ENCODE results near the gene CARD10.

The CARD10 gene

GRCh38 chr22:37467391-37467955 is 51.7 kb downstream of the CARD10 start:
- no peak for DNase-seq (ENCODE audit: low read depth in 2 of 2)

GRCh38 chr22:37464181-37464580 is 55.0 kb downstream of the CARD10 start:
- DNase-seq (ENCODE audit: low read depth in 2 of 2) = no peak

DNA sequence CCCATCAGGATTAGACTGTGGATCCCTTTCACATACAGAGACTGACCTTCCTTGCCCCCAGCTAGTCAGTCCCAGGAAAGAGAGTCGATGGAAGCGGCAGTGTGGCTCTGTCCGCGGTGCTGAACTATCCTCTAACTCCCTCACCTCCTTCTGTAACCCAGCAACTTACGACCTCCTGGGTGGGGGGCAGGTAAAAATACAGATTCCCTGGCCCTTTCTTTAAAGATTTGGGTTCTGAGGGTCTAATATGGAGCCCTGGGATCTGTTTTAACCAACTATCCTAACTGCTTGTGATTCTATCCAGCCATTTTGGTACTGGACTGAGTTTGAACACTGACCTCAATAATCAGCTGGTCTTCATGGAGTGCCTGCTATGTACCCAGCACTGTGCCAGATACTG is 56.2 kb downstream of the CARD10 start:
- DNase-seq (ENCODE audit: low read depth in 2 of 2) = no peak

DNA sequence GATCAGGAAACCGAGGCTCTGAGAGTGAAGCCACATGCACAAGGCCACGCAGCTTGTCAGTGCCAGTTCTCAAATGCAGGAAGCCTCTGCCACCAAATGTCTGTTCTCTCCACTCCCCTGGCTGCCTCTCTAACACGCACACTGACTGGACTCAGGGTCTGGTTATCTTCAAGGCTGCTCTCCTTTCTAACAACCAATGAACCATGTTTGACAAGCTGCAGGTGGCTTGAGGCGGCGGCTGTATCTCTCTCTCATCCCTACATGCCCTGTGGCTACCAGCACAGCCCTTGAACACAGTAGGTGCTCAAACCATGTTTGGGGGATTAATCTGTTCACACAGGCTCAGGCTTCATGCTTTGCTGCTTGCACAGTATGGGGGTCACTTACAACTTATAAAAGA is 56.8 kb downstream of the CARD10 start:
- DNase-seq (ENCODE audit: low read depth in 2 of 2) = no peak

- DNase-seq (ENCODE audit: low read depth in 2 of 2) = no peak
Observed at GRCh38 chr22:37461961-37462360, 57.3 kb downstream of the CARD10 start.

DNA sequence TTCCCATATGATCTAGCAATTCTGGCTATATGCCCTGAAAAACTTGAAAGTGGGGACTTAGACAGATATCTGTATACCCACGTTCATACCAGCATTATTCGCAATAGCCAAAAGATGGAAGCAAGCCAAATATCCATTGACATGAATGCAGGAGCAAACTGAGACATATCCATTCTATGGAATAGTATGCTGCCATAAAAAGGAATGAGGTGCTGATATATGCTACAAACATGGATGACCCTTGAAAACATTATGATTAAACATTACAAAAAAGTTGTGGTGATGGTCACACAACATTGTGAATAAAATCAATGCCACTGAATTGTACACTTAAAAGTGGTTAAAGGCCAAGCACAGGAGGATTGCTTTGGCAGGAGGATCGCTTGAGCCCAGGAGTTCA is 58.5 kb downstream of the CARD10 start:
- DNase-seq (ENCODE audit: low read depth in 2 of 2) = no peak

- DNase-seq (ENCODE audit: low read depth in 2 of 2) = no peak
Observed at GRCh38 chr22:37459206-37459605, 60.0 kb downstream of the CARD10 start.

DNA sequence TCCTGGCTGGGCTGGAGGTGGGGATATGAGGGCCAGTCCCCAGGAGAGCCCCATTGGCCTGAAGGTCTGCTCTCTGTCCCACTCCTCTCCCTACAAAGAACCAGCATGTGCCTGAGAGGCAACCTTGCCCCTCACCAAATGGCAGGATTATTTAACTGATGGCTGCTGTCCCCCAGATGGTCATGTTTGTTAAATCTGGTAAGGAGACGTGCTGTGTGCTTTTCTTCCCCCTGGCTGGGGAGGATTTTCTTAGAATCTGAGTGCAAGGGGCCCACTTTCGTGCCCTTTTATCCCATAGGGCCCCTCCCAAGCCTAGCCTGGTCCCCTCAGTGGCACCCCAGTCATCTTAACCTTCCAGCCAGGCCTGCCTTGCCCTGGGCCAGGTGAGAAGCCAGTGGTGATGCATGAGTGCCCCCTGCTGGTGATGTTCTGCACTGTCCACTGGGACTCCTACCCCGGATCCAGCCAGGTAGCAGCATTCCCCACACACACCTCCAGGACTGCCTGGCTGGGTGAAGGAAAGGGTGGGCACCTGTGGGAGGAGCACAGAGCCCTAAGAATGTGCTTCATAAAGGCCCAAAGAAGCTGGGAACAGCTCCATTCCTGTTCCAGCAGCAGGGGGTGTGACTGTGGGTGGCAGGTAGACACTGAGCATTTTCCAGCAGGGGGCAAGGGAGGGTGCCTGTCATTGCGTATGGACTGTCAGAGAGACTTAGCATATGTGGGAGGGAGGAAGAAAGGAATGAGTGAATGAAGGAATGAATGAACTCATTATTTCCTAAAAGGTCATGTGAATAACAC is 61.9 kb downstream of the CARD10 start:
- peak; percentile 58 to 65 for DNase-seq (ENCODE audit: low read depth in 2 of 2)

- no peak for DNase-seq (ENCODE audit: low read depth in 2 of 2)
Observed at GRCh38 chr22:37456346-37456745, 62.9 kb downstream of the CARD10 start.

DNA sequence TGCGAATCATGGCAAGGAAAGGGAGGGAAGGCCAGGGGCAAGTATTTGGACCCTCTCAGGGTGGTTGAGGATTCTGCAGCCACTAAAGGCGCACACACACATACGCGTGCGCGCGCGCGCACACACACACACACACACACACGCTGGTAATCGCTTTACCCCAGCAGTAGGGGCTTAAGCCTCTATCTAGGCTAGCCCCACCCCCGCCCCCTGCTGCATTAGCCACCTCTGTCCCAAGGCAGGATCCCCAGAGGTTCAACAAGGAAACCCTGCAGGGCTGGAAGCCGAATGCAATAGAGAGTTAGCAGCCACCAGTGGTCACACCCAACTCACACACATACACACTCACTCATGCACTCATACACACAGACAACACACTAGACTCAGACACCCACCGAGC is 63.3 kb downstream of the CARD10 start:
- no peak for DNase-seq (ENCODE audit: low read depth in 2 of 2)

GRCh38 chr22:37454857-37455686 is 64.1 kb downstream of the CARD10 start:
- no peak for DNase-seq (ENCODE audit: low read depth in 2 of 2)

DNA sequence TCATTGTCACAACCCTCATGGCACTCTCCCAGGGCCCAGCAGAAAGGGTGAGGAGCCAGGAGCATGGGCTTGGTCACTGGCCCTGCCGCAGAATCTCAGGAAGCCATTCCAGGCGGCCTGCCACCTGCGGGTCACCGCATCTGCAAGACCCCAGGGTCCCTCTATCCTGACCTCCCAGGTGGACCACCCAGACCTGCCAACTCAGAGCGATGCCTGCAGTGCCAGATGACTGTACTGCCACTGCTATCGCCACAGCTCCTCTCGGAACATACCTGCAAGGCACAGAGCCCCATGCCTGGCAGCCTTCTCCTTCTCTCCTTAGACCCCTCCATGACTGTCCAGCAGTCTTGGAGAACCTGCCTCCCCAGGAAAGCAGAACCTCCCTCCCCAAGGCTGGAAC is 65.5 kb downstream of the CARD10 start:
- no peak for DNase-seq (ENCODE audit: low read depth in 2 of 2)

- no peak for DNase-seq (ENCODE audit: low read depth in 2 of 2)
Observed at GRCh38 chr22:37451218-37451617, 68.0 kb downstream of the CARD10 start.

DNA sequence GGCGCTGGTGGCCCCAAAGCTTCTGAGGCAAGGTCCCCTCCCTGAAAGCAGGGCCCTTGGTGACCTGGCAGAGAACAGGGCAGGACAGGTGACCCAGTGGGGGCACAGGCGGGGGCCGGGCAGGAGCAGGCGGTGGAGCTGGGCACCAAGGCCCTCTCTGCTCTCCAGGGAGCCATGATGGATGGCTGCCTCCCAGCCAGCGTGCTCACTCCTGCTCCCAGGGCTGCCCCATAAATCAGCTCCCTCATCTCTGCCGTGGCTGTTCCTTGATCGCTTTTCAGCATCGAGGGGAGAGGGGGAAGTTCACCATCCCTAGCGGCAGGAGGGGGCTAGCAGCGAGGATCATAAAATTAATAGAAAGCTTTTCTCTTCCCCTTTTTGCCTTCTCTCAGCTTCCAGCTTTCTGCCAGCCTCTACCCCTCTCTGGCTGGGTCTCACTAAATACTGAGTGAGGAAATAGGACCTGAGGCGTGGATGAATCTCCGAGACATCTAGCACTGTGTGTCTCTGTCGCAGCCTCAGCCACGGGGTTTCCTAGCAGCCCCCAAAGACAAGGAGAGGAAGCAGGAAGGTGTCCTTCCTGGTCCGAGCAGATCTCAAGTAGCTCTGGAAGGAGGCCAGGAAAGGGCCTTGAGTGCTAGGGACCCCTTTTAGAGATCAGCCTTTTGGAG is 69.7 kb downstream of the CARD10 start:
- no peak for DNase-seq (ENCODE audit: low read depth in 2 of 2)

DNA sequence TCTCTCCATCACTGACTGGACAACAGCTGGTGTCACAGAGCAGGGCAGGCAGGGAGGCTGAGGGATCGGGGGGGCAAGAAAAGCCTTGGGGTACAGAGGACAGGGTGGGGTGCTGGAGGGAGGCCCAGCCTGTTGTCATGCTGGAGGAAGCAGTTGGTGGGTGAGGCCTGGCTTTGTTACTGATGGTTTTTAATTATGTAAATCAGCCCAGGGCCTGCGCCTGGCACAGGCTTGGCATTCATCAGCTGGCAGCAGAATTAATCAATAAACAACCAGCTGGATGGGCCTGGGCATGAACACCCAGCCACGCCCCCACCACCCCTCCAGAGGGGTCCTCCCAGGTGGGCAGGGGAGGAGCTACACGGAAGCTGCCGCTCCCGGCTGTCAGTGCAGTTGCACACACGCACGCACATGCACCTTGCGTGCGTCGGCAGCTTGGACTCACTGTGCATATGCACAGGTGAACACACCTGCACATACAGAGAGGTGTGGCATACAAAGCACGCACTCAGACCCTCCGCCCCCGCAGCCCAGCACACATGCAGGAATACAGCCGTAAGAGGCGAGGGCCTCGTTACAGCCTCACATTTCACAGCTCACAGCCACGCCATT is 70.6 kb downstream of the CARD10 start:
- no peak for DNase-seq (ENCODE audit: low read depth in 2 of 2)

GRCh38 chr22:37445501-37445900 is 73.7 kb downstream of the CARD10 start:
- DNase-seq (ENCODE audit: low read depth in 2 of 2) = no peak

DNA sequence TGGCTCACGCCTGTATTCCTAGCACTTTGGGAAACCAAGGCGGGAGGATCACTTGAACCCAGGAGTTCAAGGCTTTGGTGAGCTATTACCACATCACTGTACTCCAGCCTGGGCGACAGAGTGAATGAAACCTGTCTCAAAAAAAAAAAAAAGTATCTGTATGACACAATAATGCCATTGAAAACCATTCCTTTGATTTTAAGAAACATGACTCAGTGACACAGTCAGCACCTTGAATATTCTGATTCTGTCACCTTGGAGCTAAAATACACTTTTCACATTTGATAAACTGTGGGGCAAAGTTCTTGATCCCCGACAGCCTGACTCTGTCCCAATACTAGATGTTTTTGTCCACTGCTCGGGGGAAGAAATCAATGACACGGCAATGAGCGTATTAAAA is 75.2 kb downstream of the CARD10 start:
- DNase-seq (ENCODE audit: low read depth in 2 of 2) = no peak

DNA sequence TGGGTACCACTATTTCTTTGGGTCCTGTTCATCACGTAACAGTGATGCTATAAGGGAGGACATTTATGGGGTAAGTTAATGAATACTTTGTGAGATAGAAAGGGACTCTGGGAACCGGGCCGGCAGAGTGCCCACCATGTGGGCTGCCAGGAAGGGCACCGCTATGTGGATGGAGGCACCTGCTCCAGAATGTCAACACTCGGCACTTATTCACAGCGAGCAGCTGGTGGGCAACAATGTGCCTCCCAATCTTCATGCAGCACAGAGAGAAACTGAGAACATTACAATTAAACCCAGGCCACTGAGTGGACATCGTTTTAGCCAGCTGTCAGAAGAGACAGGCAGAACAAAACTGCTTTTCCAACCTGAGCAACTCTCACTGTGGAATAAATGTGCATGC is 76.1 kb downstream of the CARD10 start:
- no peak for DNase-seq (ENCODE audit: low read depth in 2 of 2)

DNA sequence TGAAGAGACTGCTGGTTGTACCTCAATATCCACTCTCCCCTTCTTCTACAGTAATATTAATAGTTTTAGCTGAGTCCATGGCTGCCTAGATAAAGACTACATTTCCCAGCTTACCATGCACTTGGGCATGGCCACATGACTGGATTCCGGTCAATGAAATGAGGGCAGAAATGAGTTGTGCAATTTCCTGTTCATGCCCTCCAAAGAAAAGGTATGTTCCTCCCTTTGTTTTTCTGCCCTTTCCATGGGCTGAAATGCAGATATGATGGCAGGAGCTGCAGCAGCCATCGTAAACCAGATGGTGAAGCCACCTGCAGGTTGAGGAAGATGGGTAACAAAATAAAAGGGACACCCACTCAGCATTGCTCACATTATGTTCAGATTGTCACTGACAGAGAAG is 76.7 kb downstream of the CARD10 start:
- DNase-seq (ENCODE audit: low read depth in 2 of 2) = no peak

DNA sequence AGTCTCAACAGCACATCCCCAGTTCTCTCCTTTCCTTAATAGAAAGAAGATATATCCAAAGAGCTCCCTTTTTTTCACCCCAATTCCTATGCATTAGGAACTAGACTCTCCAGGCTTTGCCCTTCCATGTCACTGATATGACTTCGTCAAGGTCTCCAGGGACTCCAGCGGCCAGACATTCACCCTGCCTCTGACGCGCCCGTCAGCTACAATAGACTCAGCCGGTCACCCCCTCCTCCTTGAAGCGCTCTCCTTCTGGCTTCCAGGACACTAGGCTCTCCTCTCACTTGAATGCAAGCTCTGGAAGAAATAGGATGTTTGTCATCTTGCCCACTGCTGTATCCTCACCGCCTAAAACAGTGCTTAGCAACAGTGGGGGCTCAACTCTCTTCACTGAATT is 77.1 kb downstream of the CARD10 start:
- DNase-seq (ENCODE audit: low read depth in 2 of 2) = no peak

GRCh38 chr22:37440875-37441274 is 78.3 kb downstream of the CARD10 start:
- DNase-seq (ENCODE audit: low read depth in 2 of 2) = no peak

Measured in stimulated activated CD8-positive, alpha-beta memory T cell treated with anti-CD3 and anti-CD28 coated beads, Interleukin-7, amount 100 ng/mL, for 4 hours (primary cell).